Ovary (tissue), 9 donors: ENCODE measurements around the gene NDUFAB1. TPM values are rescaled to one million over a fixed set of nuclear protein-coding genes. Genes with fewer than 3 reads are reported as not detected.
"Not testable (repeated sequence)": the region's sequence is repeated elsewhere in the genome, so short reads cannot be mapped to it uniquely, and the experiment has no call there.

Experiments
- DNase-seq, 5 donors: peaks; one replicate each; pipeline ENCODE4 v3.0.0-alpha.2; 2019 to 2020
- H3K27ac ChIP-seq, 2 donors: fragments of 200-600 bp; one replicate each; pipeline versions ENCODE4 v1.5.1 to v1.8.0; 2019 to 2022
- H3K27me3 ChIP-seq: fragments of 200-600 bp; one replicate; pipeline ENCODE4 v1.8.0; 2022
- H3K36me3 ChIP-seq: fragments of 200-600 bp; sonication (generic); one replicate; pipeline ENCODE4 v1.5.1; 2019
- H3K4me1 ChIP-seq: one replicate; pipeline ENCODE4 v1.8.1; 2013; ENCODE audit warnings: mild to moderate bottlenecking, moderate library complexity; ENCODE audit not compliant: insufficient read depth
- H3K4me3 ChIP-seq: fragments of 200-600 bp; sonication (generic); one replicate; pipeline ENCODE4 v1.5.1; 2017
- H3K9me3 ChIP-seq, 2 donors: fragments of 200-600 bp in 1 of 2; sonication (generic) in 1 of 2; one replicate each; pipeline versions ENCODE4 v1.5.1 to v1.8.1; 2013 to 2019; ENCODE audit warnings: mild to moderate bottlenecking in 1 of 2, moderate library complexity in 1 of 2
- EP300 ChIP-seq: sonication (generic); formaldehyde crosslinking; IDR thresholded peaks from one replicate; pipeline ENCODE4 v1.6.1; 2017; ENCODE audit warnings: antibody characterized with exemption
- POLR2A ChIP-seq: fragments of 450-650 bp; IDR thresholded peaks from one replicate; pipeline ENCODE4 v1.6.1; 2017; ENCODE audit warnings: antibody characterized with exemption, mild to moderate bottlenecking, moderate library complexity
- WGBS, 3 donors: extraction: QIAGEN DNeasy Blood & Tissue Kit in 1 of 3; methylation state at CpG; one replicate each; pipeline versions ENCODE4 v1.1.5 to v1.1.7; 2013 to 2017; 5-methylcytosine and 5-hydroxymethylcytosine counted together
- intact Hi-C, 4 donors: fragments of 100-400 bp; cut with DNase I; formaldehyde crosslinking; loops; one replicate each; pipeline versions ENCODE4 v1.11.0 to v1.15.1; 2022 to 2023
- polyA plus RNA-seq, 2 donors: library from polyadenylated mRNA; stranded (reverse); fragments of 200-250 nt in 1 of 2; fragments of 350-450 nt in 1 of 2; fragmentation: Illumina TruSeq in 1 of 2; extraction: RNeasy Lipid Tissue Mini Kit (QIAGEN cat#74804) in 1 of 2; gene quantifications; one replicate each; pipeline ENCODE4 v1.2.3, GENCODE V29; 2013 to 2014
- total RNA-seq, 7 donors: library from RNA; depleted of rRNA in 2 of 7; stranded (reverse); fragments of >200 nt in 2 of 7; fragmentation: NEBNext Ultra II Directional in 3 of 7; extraction: Animal tissue kit (Norgen Biotek cat#: 25700) in 3 of 7; gene quantifications; one replicate each; pipeline versions ENCODE4 v1.1.0 to v1.2.4, GENCODE V29; 2016 to 2023
- TF ChIP-seq, protein P1 (sequence below), 3 donors: fragments of 450-650 bp in 2 of 3; fragments of 200-600 bp in 1 of 3; IDR thresholded peaks; one replicate each; pipeline versions ENCODE4 v1.5.1 to v1.8.0; 2016 to 2022; ENCODE audit warnings: antibody characterized with exemption in 3 of 3, mild to moderate bottlenecking in 1 of 3
- donor health status: DM: no; HTN: no; CAD: no; lungs with moderate emphysema.
- donor health status: DM: no; HTN: no; CAD: no.
- donor health status: Bipolar disorder and iron deficiency.
- donor health status: DM: yes; HTN: yes; CAD: no.
- donor health status: DM: no; HTN: no; CAD: no.
- donor health status: DM: yes; HTN: yes; CAD: no.

Gene NDUFAB1
- total and polyA plus RNA-seq, 9 donors: 42.4 to 83.0 (median 53.6) TPM

GRCh38 chr16:23615805-23616204 lies 19.7 kb upstream of the NDUFAB1 start:
- Histone ChIP-seq H3K27me3 (no peaks in the 10 kb centered on the region), H3K4me1 (no peaks in the 10 kb centered on the region), H3K9me3 (no peaks in the 10 kb centered on the region), H3K27ac (no peak overlapping the region), H3K36me3 (no peaks in the 10 kb centered on the region), H3K4me3 (no peak overlapping the region)
- DNase-seq: no peak
- 95 to 97% (median 96%) methylated on average over 9 of the region's 9 CpGs for WGBS, 3 donors
- TF ChIP-seq POLR2A (no peak), EP300 (no peak)
- TF ChIP-seq, protein P1, sequence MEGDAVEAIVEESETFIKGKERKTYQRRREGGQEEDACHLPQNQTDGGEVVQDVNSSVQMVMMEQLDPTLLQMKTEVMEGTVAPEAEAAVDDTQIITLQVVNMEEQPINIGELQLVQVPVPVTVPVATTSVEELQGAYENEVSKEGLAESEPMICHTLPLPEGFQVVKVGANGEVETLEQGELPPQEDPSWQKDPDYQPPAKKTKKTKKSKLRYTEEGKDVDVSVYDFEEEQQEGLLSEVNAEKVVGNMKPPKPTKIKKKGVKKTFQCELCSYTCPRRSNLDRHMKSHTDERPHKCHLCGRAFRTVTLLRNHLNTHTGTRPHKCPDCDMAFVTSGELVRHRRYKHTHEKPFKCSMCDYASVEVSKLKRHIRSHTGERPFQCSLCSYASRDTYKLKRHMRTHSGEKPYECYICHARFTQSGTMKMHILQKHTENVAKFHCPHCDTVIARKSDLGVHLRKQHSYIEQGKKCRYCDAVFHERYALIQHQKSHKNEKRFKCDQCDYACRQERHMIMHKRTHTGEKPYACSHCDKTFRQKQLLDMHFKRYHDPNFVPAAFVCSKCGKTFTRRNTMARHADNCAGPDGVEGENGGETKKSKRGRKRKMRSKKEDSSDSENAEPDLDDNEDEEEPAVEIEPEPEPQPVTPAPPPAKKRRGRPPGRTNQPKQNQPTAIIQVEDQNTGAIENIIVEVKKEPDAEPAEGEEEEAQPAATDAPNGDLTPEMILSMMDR (IDR thresholded peaks at IDR 0.05): no peak
- intact Hi-C loops: no loop called here

GRCh38 chr16:23611936-23612335 lies 15.8 kb upstream of the NDUFAB1 start:
- Histone ChIP-seq H3K9me3 (no peaks in the 10 kb centered on the region), H3K4me1 (no peaks in the 10 kb centered on the region), H3K4me3 (no peak overlapping the region), H3K27me3 (no peaks in the 10 kb centered on the region), H3K27ac (no peak overlapping the region), H3K36me3 (no peaks in the 10 kb centered on the region)
- no peak for DNase-seq
- intact Hi-C loops: no loop called here
- 97 to 99% (median 99%) methylated on average over 3 of the region's 3 CpGs for WGBS, 3 donors
- no peak for TF ChIP-seq EP300
- TF ChIP-seq, protein P1 (IDR thresholded peaks at IDR 0.05): no peak
- no peak for TF ChIP-seq POLR2A

DNA sequence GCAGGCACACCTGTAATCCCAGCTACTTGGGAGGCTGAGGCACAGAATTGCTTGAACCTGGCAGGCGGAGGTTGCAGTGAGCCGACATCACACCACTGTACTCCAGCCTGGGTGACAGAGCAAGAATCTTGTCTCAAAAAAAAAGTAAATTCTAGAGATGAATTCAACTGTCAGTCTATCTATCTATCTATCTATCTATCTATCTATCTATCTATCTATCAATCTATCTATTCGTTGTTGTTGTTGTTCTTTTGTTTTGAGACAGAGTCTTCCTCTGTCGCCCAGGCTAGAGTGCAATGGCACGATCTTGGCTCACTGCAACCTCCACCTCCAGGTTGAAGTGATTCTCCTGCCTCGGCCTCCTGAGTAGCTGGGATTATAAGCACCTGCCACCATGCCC lies 14.8 kb upstream of the NDUFAB1 start:
- H3K27ac ChIP-seq, H3K4me3 ChIP-seq, intact Hi-C loops, H3K27me3 ChIP-seq, H3K9me3 ChIP-seq, H3K4me1 ChIP-seq, DNase-seq, H3K36me3 ChIP-seq: not testable (repeated sequence)
- WGBS, 3 donors: 95 to 96% (median 95%) methylated on average over 6 of the region's 6 CpGs

DNA sequence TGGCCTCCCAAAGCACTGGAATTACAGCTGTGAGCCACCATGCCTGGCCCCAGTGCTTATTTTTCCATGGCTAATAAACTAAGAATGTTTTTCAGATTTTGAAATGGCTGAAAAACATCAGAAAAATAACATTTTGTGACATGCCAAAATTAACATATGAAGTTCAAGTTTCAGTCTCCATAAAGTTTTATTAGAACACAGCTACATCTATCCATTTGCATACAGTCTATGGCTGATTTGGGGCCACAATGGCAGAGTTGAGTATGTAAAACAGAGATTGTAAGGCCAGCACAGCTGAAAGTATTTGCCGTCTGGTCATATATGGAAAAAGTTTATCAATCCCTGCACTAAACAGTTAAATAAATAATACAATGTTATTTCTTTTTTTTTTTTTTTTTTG lies 13.8 kb upstream of the NDUFAB1 start:
- intact Hi-C loops: no loop called here
- no peak overlapping the region for H3K27ac ChIP-seq
- no peak for TF ChIP-seq EP300
- TF ChIP-seq POLR2A: no peak
- TF ChIP-seq, protein P1 (IDR thresholded peaks at IDR 0.05): no peak
- H3K9me3 ChIP-seq: no peaks in the 10 kb centered on the region
- no peaks in the 10 kb centered on the region for H3K36me3 ChIP-seq
- no peak overlapping the region for H3K4me3 ChIP-seq
- no peaks in the 10 kb centered on the region for H3K4me1 ChIP-seq
- WGBS, 3 donors: 95 to 100% (median 97%) methylated on average over 1 of the region's 1 CpG
- no peaks in the 10 kb centered on the region for H3K27me3 ChIP-seq
- DNase-seq: no peak

- H3K27ac ChIP-seq: no peak overlapping the region
- H3K27me3 ChIP-seq: no peaks in the 10 kb centered on the region
- H3K9me3 ChIP-seq: no peaks in the 10 kb centered on the region
- intact Hi-C loops: no loop called here
- DNase-seq: no peak
- no peaks in the 10 kb centered on the region for H3K4me1 ChIP-seq
- TF ChIP-seq EP300: no peak
- TF ChIP-seq POLR2A: no peak
- TF ChIP-seq, protein P1 (IDR thresholded peaks at IDR 0.05): no peak
- H3K4me3 ChIP-seq: no peak overlapping the region
- 63 to 78% (median 69%) methylated on average over 4 of the region's 4 CpGs for WGBS, 3 donors
- H3K36me3 ChIP-seq: no peaks in the 10 kb centered on the region
Measured at GRCh38 chr16:23608194-23608593, 12.1 kb upstream of the NDUFAB1 start.
